Nephron (organoid): ENCODE measurements around the gene FOXP2.
"Not testable (repeated sequence)": the region's sequence is repeated elsewhere in the genome, so short reads cannot be mapped to it uniquely, and the experiment has no call there.

ENCODE experiments used
- H3K27ac Mint-ChIP-seq, 3 experiments: 2 replicates each; pipeline ENCODE4 v1.8.0; 2020; ENCODE audit warnings: mixed read lengths in 3 of 3, mild to moderate bottlenecking in 2 of 3, moderate library complexity in 1 of 3
- H3K27me3 Mint-ChIP-seq: 2 replicates; pipeline ENCODE4 v1.8.0; 2021; ENCODE audit warnings: low read depth, mild to moderate bottlenecking, moderate library complexity, mixed read lengths
- H3K36me3 Mint-ChIP-seq: 2 replicates; pipeline ENCODE4 v1.8.0; 2020; ENCODE audit warnings: low read depth, mixed read lengths
- H3K4me1 Mint-ChIP-seq: 2 replicates; pipeline ENCODE4 v1.8.0; 2020; ENCODE audit warnings: mixed read lengths
- H3K4me3 Mint-ChIP-seq, 3 experiments: 2 replicates each; pipeline ENCODE4 v1.8.0; 2020; ENCODE audit warnings: mild to moderate bottlenecking in 3 of 3, mixed read lengths in 3 of 3, moderate library complexity in 2 of 3
- H3K9me3 Mint-ChIP-seq: 2 replicates; pipeline ENCODE4 v1.8.0; 2020; ENCODE audit warnings: mixed read lengths
- CTCF ChIP-seq, 3 experiments: fragments of 200-600 bp; sonication (generic); IDR thresholded peaks; one replicate each; pipeline ENCODE4 v1.5.0; 2021; ENCODE audit warnings: antibody characterized with exemption in 3 of 3; ENCODE audit not compliant: unreplicated experiment in 3 of 3

The FOXP2 gene

GRCh38 chr7:114539575-114539974, 125.0 kb downstream of the FOXP2 start:
- H3K27ac Mint-ChIP-seq: no peak overlapping the region
- no peaks in the 10 kb centered on the region for H3K9me3 Mint-ChIP-seq
- no peak overlapping the region for H3K4me3 Mint-ChIP-seq
- H3K27me3 Mint-ChIP-seq: no peaks in the 10 kb centered on the region
- H3K4me1 Mint-ChIP-seq: peaks cover 5% of the 10 kb centered on the region
- H3K36me3 Mint-ChIP-seq: no peaks in the 10 kb centered on the region
- peak; percentile 53 to 58 (median 54) for TF ChIP-seq CTCF (IDR thresholded peaks at IDR 0.05; ENCODE audit: unreplicated experiment in 3 of 3)

- Mint-ChIP-seq H3K27ac (no peak overlapping the region), H3K27me3 (no peaks in the 10 kb centered on the region), H3K4me3 (no peak overlapping the region), H3K4me1 (peaks cover 5% of the 10 kb centered on the region), H3K36me3 (no peaks in the 10 kb centered on the region), H3K9me3 (no peaks in the 10 kb centered on the region)
- TF ChIP-seq CTCF (IDR thresholded peaks at IDR 0.05; ENCODE audit: unreplicated experiment in 3 of 3): no peak
These were observed 125.7 kb downstream of the FOXP2 start for GRCh38 chr7:114540291-114540690.

GRCh38 chr7:114547346-114547745, 132.7 kb downstream of the FOXP2 start:
- H3K27ac Mint-ChIP-seq, H3K4me1 Mint-ChIP-seq: not testable (repeated sequence)

GRCh38 chr7:114548081-114548980, 133.7 kb downstream of the FOXP2 start:
- H3K4me3 Mint-ChIP-seq: no peak overlapping the region
- H3K9me3 Mint-ChIP-seq: peaks cover 2% of the 10 kb centered on the region
- peaks cover 3% of the 10 kb centered on the region for H3K36me3 Mint-ChIP-seq

More at GRCh38 chr7:114547346-114547745, 132.7 kb downstream of the FOXP2 start:
- not testable (repeated sequence) for H3K9me3 Mint-ChIP-seq, H3K4me3 Mint-ChIP-seq, H3K36me3 Mint-ChIP-seq, H3K27me3 Mint-ChIP-seq

GRCh38 chr7:114554781-114555537, 140.3 kb downstream of the FOXP2 start:
- H3K36me3 Mint-ChIP-seq: peaks cover 3% of the 10 kb centered on the region
- no peak for TF ChIP-seq CTCF (IDR thresholded peaks at IDR 0.05; ENCODE audit: unreplicated experiment in 3 of 3)
- H3K9me3 Mint-ChIP-seq: peaks cover 2% of the 10 kb centered on the region
- no peaks in the 10 kb centered on the region for H3K27me3 Mint-ChIP-seq
- H3K4me3 Mint-ChIP-seq: no peak overlapping the region
- no peak overlapping the region for H3K27ac Mint-ChIP-seq
- no peaks in the 10 kb centered on the region for H3K4me1 Mint-ChIP-seq

More at GRCh38 chr7:114548081-114548980, 133.7 kb downstream of the FOXP2 start:
- TF ChIP-seq CTCF (IDR thresholded peaks at IDR 0.05; ENCODE audit: unreplicated experiment in 3 of 3): no peak
- H3K27ac Mint-ChIP-seq: no peak overlapping the region
- no peaks in the 10 kb centered on the region for H3K27me3 Mint-ChIP-seq
- H3K4me1 Mint-ChIP-seq: no peaks in the 10 kb centered on the region

GRCh38 chr7:114567416-114567815, 152.8 kb downstream of the FOXP2 start:
- Mint-ChIP-seq H3K27me3 (no peaks in the 10 kb centered on the region), H3K4me1 (no peaks in the 10 kb centered on the region), H3K27ac (no peak overlapping the region), H3K4me3 (no peak overlapping the region), H3K9me3 (no peaks in the 10 kb centered on the region), H3K36me3 (no peaks in the 10 kb centered on the region)
- no peak for TF ChIP-seq CTCF (IDR thresholded peaks at IDR 0.05; ENCODE audit: unreplicated experiment in 3 of 3)
